ENCODE measurements around the gene HID1. TPM values are rescaled to one million over a fixed set of nuclear protein-coding genes. Genes with fewer than 3 reads are reported as not detected.

HID1 gene
- total and polyA plus RNA-seq, 9 of the 15 experiments (the other 6 are each of a cell fraction or from before 2014, with no cell fraction given), result 0.14 to 2.1 (median 0.54) TPM; not detected in 2

- TF ChIP-seq THAP7 (CRISPR knock-in tag; IDR thresholded peaks at IDR 0.05) (peak; percentile 25; the same call in 1 of the 2 replicates), FIP1L1 (IDR thresholded peaks at IDR 0.05; ENCODE audit: low read depth, low read length, poor library complexity, severe bottlenecking) (peak; percentile 84), POLR2H (tag; IDR thresholded peaks at IDR 0.05; ENCODE audit: low read depth) (no peak; the same call in 1 of the 2 replicates), PATZ1 (CRISPR knock-in tag; IDR thresholded peaks at IDR 0.05; ENCODE audit: borderline replicate concordance) (no peak), SP2 (IDR thresholded peaks at IDR 0.05; ENCODE audit: extremely low read depth, low read depth, low read length, poor library complexity, severe bottlenecking) (no peak), CHD1 (IDR thresholded peaks at IDR 0.05; ENCODE audit: low read length) (no peak), KLF13 (tag; IDR thresholded peaks at IDR 0.05; ENCODE audit: borderline replicate concordance, low read depth) (no peak), C11orf30 (IDR thresholded peaks at IDR 0.05; ENCODE audit: low read depth) (peak; percentile 97), TCF7L2 (IDR thresholded peaks at IDR 0.05; ENCODE audit: low read depth, low read length) (no peak), HOXB6 (CRISPR knock-in tag; IDR thresholded peaks at IDR 0.05; ENCODE audit: borderline replicate concordance) (no peak), VEZF1 (CRISPR knock-in tag; IDR thresholded peaks at IDR 0.05) (peak; percentile 58), POLR2A (conservative IDR thresholded peaks at IDR 0.05) (peak; percentile 91), FOXP1 (CRISPR knock-in tag; IDR thresholded peaks at IDR 0.05) (peak; percentile 87), ILF3 (IDR thresholded peaks at IDR 0.05; ENCODE audit: borderline replicate concordance) (no peak), ZBTB5 (IDR thresholded peaks at IDR 0.05) (no peak), MEF2D (tag; conservative IDR thresholded peaks at IDR 0.05; ENCODE audit: low read depth) (no peak), TRIM24 (IDR thresholded peaks at IDR 0.05) (peak in 1 of 2 experiments; percentile 98; a peak in 2 of 4 replicates), NR2C2 (CRISPR knock-in tag; IDR thresholded peaks at IDR 0.05) (peak; percentile 88; the same call in 1 of the 2 replicates), NR2C2 (tag; IDR thresholded peaks at IDR 0.05) (peak; percentile 92)
- TF ChIP-seq, protein P1, sequence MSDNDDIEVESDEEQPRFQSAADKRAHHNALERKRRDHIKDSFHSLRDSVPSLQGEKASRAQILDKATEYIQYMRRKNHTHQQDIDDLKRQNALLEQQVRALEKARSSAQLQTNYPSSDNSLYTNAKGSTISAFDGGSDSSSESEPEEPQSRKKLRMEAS (CRISPR knock-in tag; IDR thresholded peaks at IDR 0.05), result peak; percentile 85
- TF ChIP-seq, protein P2, sequence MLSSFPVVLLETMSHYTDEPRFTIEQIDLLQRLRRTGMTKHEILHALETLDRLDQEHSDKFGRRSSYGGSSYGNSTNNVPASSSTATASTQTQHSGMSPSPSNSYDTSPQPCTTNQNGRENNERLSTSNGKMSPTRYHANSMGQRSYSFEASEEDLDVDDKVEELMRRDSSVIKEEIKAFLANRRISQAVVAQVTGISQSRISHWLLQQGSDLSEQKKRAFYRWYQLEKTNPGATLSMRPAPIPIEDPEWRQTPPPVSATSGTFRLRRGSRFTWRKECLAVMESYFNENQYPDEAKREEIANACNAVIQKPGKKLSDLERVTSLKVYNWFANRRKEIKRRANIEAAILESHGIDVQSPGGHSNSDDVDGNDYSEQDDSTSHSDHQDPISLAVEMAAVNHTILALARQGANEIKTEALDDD (IDR thresholded peaks at IDR 0.05), result no peak
These were observed 40.0 kb upstream of the HID1 start, which contains the start of gene MRPL58 (continued) for GRCh38 chr17:75012346-75013091.
